Measurements from ENCODE around the gene FCAMR.
A peak's percentile ranks its signal among the peaks of the same experiment; 100 is the strongest.

Gene FCAMR, protein sequence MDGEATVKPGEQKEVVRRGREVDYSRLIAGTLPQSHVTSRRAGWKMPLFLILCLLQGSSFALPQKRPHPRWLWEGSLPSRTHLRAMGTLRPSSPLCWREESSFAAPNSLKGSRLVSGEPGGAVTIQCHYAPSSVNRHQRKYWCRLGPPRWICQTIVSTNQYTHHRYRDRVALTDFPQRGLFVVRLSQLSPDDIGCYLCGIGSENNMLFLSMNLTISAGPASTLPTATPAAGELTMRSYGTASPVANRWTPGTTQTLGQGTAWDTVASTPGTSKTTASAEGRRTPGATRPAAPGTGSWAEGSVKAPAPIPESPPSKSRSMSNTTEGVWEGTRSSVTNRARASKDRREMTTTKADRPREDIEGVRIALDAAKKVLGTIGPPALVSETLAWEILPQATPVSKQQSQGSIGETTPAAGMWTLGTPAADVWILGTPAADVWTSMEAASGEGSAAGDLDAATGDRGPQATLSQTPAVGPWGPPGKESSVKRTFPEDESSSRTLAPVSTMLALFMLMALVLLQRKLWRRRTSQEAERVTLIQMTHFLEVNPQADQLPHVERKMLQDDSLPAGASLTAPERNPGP

DNA sequence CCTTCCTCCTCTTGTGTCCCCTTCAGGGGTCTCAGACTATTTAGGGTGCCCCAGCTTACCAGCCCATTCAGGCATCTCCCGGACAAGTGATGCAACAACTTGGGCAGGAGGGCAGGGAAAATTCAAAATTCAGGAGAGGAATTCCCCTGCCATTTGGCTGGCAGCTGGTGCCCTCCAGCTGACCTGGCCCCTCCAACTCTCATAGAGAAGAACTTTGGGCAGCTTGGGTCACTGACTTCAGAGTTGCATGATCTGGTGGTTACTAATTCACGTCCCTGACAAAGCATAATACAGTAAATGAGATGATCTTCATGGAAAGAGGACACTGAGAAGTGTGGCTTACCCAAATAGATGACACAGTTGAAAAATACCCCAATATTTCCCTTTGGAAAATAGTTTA is at the start of gene FCAMR:
TSS of gene FCAMR (minus strand) at position 15 of the 400 bp plus-strand sequence. CDS start 335 bp downstream, outside the sequence.
- H3K9ac ChIP-seq (ENCODE audit: low read length): no peak within 1 kb of the TSS
- peaks cover 56% of the 10 kb centered on the region for H3K4me1 ChIP-seq (ENCODE audit: control insufficient read depth, insufficient read depth, low read length)

DNA sequence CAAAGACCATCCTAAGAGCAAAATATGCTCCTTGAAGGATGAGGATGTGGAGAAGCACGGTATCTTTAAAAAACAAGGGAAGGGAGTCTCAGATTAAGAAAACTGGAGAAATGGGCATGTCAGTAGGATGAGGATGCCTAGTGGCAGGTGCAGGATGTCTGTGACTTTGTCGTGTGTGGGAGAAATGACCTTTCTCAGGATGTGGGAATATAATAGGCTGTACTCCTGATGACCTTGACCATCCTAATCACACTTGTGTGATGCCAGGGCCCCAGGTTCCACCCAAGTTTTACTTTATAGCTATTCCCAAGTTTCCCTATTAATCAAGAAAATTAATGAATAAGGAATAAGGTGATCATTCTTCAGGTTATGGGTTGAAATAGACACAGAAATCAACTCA is 49.4 kb upstream of the FCAMR start:
- Histone ChIP-seq H3K27me3 (ENCODE audit: control insufficient read depth, insufficient read depth, low read length) (no peaks in the 10 kb centered on the region), H3K9ac (ENCODE audit: low read length) (peak overlapping the region; percentile 77), H3K9me3 (ENCODE audit: control insufficient read depth, low read length) (no peaks in the 10 kb centered on the region), H3K4me3 (ENCODE audit: low read length) (no peak overlapping the region), H3K36me3 (ENCODE audit: control insufficient read depth, insufficient read depth, low read length) (peaks cover 12% of the 10 kb centered on the region), H3K4me1 (ENCODE audit: control insufficient read depth, insufficient read depth, low read length) (peaks cover 71% of the 10 kb centered on the region)

More for the DNA sequence above, at the start of gene FCAMR:
- no peaks in the 10 kb centered on the region for H3K9me3 ChIP-seq (ENCODE audit: control insufficient read depth, low read length)
- no peaks in the 10 kb centered on the region for H3K36me3 ChIP-seq (ENCODE audit: control insufficient read depth, insufficient read depth, low read length)
- H3K27me3 ChIP-seq (ENCODE audit: control insufficient read depth, insufficient read depth, low read length): no peaks in the 10 kb centered on the region
- H3K4me3 ChIP-seq (ENCODE audit: low read length): no peak within 1 kb of the TSS

DNA sequence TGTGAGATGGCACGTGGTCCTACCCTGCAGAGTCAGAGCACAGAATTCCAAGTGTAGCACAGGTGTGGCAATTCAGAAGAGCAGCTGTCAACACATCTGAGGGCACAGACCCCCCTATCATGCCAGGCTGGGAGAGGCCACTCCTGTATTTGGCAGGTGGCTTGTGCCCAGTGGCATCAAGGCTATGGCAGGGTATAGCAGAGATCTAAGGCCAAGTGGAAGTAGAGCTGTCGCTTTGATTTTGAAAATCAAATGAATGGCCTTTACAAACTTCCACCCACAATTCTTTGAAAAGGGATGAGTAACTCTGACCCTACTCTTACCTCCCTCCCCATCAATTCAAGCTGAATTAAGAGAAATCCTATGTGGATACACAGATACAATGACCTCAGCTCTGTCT is 48.9 kb upstream of the FCAMR start:
- H3K27me3 ChIP-seq (ENCODE audit: control insufficient read depth, insufficient read depth, low read length): no peaks in the 10 kb centered on the region
- peaks cover 66% of the 10 kb centered on the region for H3K4me1 ChIP-seq (ENCODE audit: control insufficient read depth, insufficient read depth, low read length)
- H3K9me3 ChIP-seq (ENCODE audit: control insufficient read depth, low read length): no peaks in the 10 kb centered on the region
- peak overlapping the region; percentile 77 for H3K9ac ChIP-seq (ENCODE audit: low read length)
- H3K4me3 ChIP-seq (ENCODE audit: low read length): no peak overlapping the region
- peaks cover 12% of the 10 kb centered on the region for H3K36me3 ChIP-seq (ENCODE audit: control insufficient read depth, insufficient read depth, low read length)

DNA sequence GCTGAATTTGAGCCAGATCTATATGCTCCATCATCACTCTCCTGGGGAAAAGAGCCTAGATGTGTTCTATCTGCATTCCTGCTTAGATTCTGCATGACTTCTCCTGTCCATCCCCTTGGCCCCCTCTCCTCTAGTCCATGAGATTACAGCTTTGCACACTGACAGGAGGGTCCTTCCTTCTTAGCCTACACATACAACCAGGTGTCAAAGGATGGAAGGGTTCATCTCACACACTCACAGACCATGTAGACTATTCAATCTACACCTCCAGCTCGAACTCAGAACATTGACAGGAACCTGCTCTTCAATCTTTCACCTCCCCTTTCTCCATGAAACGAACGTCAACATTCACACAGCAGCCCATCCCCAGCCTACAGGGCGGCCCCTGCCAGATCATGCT is 48.4 kb upstream of the FCAMR start:
- H3K4me1 ChIP-seq (ENCODE audit: control insufficient read depth, insufficient read depth, low read length): peaks cover 62% of the 10 kb centered on the region
- H3K27me3 ChIP-seq (ENCODE audit: control insufficient read depth, insufficient read depth, low read length): no peaks in the 10 kb centered on the region
- H3K4me3 ChIP-seq (ENCODE audit: low read length): no peak overlapping the region
- H3K9ac ChIP-seq (ENCODE audit: low read length): peak overlapping the region; percentile 77
- H3K36me3 ChIP-seq (ENCODE audit: control insufficient read depth, insufficient read depth, low read length): peaks cover 7% of the 10 kb centered on the region
- H3K9me3 ChIP-seq (ENCODE audit: control insufficient read depth, low read length): no peaks in the 10 kb centered on the region

DNA sequence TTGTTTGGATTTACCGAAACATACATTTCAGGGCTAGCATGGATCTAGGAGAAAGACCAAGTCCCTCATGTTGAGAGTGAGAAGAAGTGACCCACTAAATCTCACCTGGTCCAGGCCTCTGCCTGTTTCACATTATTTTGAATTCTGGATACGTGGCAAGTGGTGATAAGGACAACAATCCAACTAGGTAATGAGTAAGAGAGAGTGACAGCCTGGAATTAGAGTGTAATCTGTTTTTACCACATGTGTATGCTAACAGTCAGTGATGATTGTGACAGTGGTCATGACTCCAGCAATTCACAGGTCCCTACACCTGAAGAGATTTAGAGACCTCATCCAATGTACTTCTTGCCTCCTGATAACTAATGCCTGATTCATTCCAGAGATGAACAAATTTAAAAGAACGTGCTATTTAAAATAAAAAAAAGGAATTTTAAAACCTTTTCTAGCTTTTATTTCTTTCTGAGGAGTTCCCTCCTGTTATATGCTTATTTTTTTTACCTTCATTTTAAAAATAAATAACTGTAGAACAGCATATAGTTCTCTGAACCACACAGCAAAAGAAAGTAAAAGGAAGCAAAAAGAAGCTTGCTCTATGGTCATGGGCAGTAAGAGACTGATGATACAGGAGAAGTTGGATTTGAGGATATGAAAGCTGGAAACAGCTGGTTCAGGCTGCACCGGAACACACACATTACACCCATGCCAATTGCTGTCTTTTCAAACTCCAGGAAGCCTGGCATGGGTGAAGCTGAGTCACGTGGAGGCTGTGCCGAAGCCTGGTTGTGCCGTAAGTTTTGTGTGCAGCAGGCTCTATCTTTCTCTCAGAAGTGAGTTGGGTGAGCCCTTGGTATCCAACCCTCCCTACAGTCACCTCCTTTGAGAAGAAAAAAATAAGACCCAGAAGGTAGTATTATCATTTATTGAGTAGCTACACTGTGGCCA is 47.6 kb upstream of the FCAMR start:
- peak overlapping the region; percentile 77 for H3K9ac ChIP-seq (ENCODE audit: low read length)
- peaks cover 7% of the 10 kb centered on the region for H3K36me3 ChIP-seq (ENCODE audit: control insufficient read depth, insufficient read depth, low read length)
- H3K9me3 ChIP-seq (ENCODE audit: control insufficient read depth, low read length): no peaks in the 10 kb centered on the region
- no peaks in the 10 kb centered on the region for H3K27me3 ChIP-seq (ENCODE audit: control insufficient read depth, insufficient read depth, low read length)
- no peak overlapping the region for H3K4me3 ChIP-seq (ENCODE audit: low read length)
- peaks cover 53% of the 10 kb centered on the region for H3K4me1 ChIP-seq (ENCODE audit: control insufficient read depth, insufficient read depth, low read length)

DNA sequence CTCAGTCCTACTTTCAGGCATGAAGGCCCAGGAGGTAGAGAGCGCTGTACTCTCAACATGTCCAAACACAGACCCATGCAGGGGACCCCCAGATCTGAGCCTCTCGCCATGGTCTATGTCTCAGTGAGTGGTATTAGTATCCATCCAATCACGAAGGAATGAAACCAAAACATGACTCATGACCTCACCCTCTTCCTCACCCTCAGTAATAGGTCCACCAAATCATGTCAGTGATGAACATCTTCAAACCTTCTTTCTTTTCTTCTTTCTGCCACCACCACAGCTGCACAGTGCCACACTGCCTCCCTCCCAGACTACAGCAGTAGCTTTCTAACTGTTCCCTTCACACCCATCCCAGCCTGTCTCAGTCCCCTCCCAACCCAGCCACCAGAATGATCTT is 45.5 kb upstream of the FCAMR start:
- Histone ChIP-seq H3K9ac (ENCODE audit: low read length) (no peak overlapping the region), H3K27me3 (ENCODE audit: control insufficient read depth, insufficient read depth, low read length) (no peaks in the 10 kb centered on the region), H3K36me3 (ENCODE audit: control insufficient read depth, insufficient read depth, low read length) (no peaks in the 10 kb centered on the region), H3K4me1 (ENCODE audit: control insufficient read depth, insufficient read depth, low read length) (peaks cover 44% of the 10 kb centered on the region), H3K4me3 (ENCODE audit: low read length) (no peak overlapping the region), H3K9me3 (ENCODE audit: control insufficient read depth, low read length) (no peaks in the 10 kb centered on the region)

DNA sequence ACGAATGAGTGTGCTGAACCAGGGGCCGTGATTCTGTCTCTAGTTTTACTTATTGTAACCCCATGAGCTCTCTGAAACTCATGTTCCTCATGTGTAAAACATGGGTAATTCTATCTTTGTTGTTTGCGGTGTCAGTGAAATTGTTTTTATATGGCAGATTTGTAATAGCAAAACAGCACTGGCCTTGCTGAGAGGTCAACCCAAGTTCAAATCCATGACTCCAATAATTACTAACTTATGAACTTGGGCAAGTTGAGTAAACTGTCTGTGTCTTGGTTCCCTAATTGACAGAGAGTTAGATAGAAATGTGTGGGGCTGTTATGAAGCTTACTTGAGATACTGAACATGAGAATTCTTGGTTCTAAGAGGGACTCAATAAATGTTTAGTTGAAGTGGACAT is 44.5 kb upstream of the FCAMR start:
- H3K27me3 ChIP-seq (ENCODE audit: control insufficient read depth, insufficient read depth, low read length): no peaks in the 10 kb centered on the region
- no peak overlapping the region for H3K9ac ChIP-seq (ENCODE audit: low read length)
- no peak overlapping the region for H3K4me3 ChIP-seq (ENCODE audit: low read length)
- H3K4me1 ChIP-seq (ENCODE audit: control insufficient read depth, insufficient read depth, low read length): peaks cover 44% of the 10 kb centered on the region
- H3K36me3 ChIP-seq (ENCODE audit: control insufficient read depth, insufficient read depth, low read length): no peaks in the 10 kb centered on the region
- H3K9me3 ChIP-seq (ENCODE audit: control insufficient read depth, low read length): no peaks in the 10 kb centered on the region

DNA sequence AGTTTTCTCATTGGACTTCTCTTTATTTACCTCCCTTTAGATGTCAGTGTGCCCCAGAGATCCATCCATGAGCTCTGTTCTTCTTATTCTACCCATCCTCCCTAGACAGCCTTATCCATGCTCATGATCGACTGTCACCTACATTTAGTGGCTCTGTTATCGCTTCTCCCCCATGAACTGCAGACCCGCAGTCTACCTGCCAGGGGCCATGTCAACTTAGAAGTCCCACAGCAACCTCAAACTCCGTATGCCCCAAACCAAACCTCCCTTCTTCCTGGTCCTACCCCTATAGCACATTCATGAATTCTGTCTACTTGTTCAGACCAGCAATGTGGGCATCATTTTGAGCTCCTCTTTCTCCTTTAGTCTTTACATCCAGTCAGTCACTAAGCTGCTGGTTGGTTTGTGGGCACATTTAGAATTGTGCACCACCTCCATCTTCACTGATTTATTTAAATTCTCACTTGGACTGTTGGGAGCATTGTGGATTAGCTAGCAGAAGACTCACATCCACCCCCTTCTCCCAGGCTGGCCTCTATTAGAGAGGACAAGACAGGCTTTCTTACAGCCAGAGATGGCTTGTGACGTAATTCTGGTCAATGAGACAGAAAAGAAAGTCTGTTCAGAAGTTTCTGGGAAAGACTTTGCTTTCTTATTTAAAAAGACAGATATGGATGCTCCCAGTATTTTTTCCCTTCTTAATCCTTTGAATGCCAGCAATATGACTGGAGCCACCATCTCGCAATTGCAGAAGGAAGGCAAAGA is 43.2 kb upstream of the FCAMR start:
- Histone ChIP-seq H3K4me3 (ENCODE audit: low read length) (no peak overlapping the region), H3K9ac (ENCODE audit: low read length) (no peak overlapping the region), H3K9me3 (ENCODE audit: control insufficient read depth, low read length) (no peaks in the 10 kb centered on the region), H3K4me1 (ENCODE audit: control insufficient read depth, insufficient read depth, low read length) (peaks cover 44% of the 10 kb centered on the region), H3K27me3 (ENCODE audit: control insufficient read depth, insufficient read depth, low read length) (no peaks in the 10 kb centered on the region), H3K36me3 (ENCODE audit: control insufficient read depth, insufficient read depth, low read length) (no peaks in the 10 kb centered on the region)

DNA sequence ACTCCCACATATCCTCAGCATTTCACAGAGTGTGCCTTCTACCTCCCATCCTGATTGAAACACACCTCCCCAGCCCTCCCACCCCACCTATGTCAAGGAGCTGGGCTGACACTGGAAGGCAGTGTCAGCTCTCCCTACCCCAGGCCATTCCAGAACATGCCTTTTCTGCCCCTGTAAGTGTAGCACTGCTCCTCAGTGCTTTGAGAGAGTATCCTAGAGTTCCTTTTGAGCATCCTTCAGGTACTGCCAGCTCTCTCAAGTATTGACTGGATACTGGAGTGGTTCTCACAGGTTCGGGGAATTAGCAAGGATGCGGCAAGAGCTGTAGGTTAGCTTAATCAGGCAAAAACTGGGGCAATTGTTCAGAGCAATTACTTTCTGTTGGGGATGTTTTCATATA is 40.5 kb upstream of the FCAMR start:
- Histone ChIP-seq H3K9me3 (ENCODE audit: control insufficient read depth, low read length) (no peaks in the 10 kb centered on the region), H3K9ac (ENCODE audit: low read length) (peak overlapping the region; percentile 66), H3K4me1 (ENCODE audit: control insufficient read depth, insufficient read depth, low read length) (peaks cover 62% of the 10 kb centered on the region), H3K27me3 (ENCODE audit: control insufficient read depth, insufficient read depth, low read length) (no peaks in the 10 kb centered on the region), H3K4me3 (ENCODE audit: low read length) (no peak overlapping the region), H3K36me3 (ENCODE audit: control insufficient read depth, insufficient read depth, low read length) (no peaks in the 10 kb centered on the region)

DNA sequence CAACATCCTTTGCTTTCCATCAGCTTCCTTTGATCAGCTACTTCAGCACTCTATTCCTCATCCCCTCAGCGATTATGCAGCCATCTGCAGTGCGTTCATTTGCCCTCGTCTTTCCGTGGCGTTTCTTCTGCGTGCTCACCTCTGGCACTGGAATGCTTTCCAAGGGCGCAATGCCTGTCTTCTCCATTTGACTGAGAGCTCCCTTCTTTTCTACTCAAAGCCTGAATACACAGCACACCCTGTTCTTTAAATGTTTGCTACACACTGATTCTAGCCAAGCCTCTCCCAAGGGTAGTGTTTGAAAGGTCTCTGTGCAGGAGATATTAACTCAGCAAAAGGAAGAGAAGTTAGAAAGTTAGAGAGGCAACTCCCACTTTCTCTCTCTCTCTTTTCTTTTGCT is 39.7 kb upstream of the FCAMR start:
- H3K27me3 ChIP-seq (ENCODE audit: control insufficient read depth, insufficient read depth, low read length): no peaks in the 10 kb centered on the region
- no peaks in the 10 kb centered on the region for H3K9me3 ChIP-seq (ENCODE audit: control insufficient read depth, low read length)
- H3K36me3 ChIP-seq (ENCODE audit: control insufficient read depth, insufficient read depth, low read length): no peaks in the 10 kb centered on the region
- no peak overlapping the region for H3K4me3 ChIP-seq (ENCODE audit: low read length)
- H3K4me1 ChIP-seq (ENCODE audit: control insufficient read depth, insufficient read depth, low read length): peaks cover 70% of the 10 kb centered on the region
- peak overlapping the region; percentile 66 for H3K9ac ChIP-seq (ENCODE audit: low read length)

DNA sequence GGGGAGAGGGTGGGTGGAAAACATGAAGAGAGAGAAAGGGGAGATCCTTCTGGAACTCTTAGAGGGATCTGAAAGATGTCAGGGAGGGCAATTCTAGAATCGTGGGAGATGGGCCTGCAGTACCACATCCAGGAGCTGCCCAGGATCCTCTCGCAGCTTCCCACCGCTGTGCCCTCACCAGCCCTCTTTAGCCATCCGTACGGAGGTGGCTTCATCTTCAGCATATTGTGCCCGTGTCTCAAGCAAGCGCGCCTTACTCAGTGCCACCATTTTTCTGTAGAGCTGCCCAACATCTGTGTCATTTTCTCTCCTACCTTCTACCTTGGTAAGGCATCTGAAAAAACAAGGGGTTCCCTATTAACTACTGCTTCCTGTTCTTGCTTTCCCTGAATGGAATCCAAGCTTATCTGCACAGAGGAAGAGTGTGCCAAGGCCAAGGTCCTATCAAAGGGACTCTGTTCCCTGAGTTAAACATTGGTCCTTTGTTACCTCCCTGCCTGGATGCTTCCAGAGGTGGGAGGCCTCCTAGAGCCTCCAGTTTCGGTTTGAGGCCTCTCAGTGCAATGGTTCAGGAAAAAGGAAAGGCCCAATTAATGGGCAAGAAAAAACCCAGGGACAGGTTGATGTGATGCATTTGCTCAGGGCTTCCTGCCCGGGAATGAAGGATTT is 39.1 kb upstream of the FCAMR start:
- no peaks in the 10 kb centered on the region for H3K27me3 ChIP-seq (ENCODE audit: control insufficient read depth, insufficient read depth, low read length)
- H3K36me3 ChIP-seq (ENCODE audit: control insufficient read depth, insufficient read depth, low read length): no peaks in the 10 kb centered on the region
- no peak overlapping the region for H3K4me3 ChIP-seq (ENCODE audit: low read length)
- peaks cover 76% of the 10 kb centered on the region for H3K4me1 ChIP-seq (ENCODE audit: control insufficient read depth, insufficient read depth, low read length)
- peak overlapping the region; percentile 66 for H3K9ac ChIP-seq (ENCODE audit: low read length)
- H3K9me3 ChIP-seq (ENCODE audit: control insufficient read depth, low read length): no peaks in the 10 kb centered on the region
